KBM-7 (cell line): ENCODE data around the gene PARP2.

Source experiments
- DNase-seq: peaks from one replicate; pipeline ENCODE4 v3.0.0-alpha.2; 2015
- in situ Hi-C: fragments of 300-500 bp; cut with MboI; formaldehyde crosslinking; loops from 2 replicates; pipeline ENCODE4 v1.14.3; 2020; ENCODE audit warnings: low sequenced_read_pairs, low pct_unique_long_range_greater_than_20kb, mixed read lengths

PARP2 gene, protein sequence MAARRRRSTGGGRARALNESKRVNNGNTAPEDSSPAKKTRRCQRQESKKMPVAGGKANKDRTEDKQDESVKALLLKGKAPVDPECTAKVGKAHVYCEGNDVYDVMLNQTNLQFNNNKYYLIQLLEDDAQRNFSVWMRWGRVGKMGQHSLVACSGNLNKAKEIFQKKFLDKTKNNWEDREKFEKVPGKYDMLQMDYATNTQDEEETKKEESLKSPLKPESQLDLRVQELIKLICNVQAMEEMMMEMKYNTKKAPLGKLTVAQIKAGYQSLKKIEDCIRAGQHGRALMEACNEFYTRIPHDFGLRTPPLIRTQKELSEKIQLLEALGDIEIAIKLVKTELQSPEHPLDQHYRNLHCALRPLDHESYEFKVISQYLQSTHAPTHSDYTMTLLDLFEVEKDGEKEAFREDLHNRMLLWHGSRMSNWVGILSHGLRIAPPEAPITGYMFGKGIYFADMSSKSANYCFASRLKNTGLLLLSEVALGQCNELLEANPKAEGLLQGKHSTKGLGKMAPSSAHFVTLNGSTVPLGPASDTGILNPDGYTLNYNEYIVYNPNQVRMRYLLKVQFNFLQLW

GRCh38 chr14:20343092-20343861 lies at the start of gene PARP2:
PARP2 (plus strand) TSS chr14:20343635; CDS start chr14:20343642, 7 bp downstream.
- peak; percentile 100 for DNase-seq
- in situ Hi-C loops: loop anchor here (25.0 kb wide), 1 partner anchor 269 kb away; no protein-coding TSS in a partner anchor

DNA sequence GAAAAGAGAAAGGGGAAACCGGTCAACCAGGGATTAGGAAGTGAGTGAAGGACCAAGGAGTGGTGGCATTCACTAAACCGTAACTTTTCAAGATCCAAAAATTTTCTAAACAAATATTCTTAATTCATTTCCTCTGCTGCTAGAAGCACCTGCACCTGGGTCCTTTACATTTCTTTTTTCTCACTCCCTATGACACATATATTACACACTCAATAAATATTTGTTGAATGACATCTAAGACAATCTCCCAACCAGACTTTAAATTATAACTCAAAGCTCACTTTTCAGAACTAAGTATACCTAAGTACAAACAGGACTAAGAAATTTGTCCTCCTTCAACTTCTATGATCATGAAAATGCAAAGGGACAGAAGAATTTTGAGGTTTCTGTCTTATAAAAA lies 48.8 kb upstream of the PARP2 start:
- in situ Hi-C loops: no loop called here
- no peak for DNase-seq

DNA sequence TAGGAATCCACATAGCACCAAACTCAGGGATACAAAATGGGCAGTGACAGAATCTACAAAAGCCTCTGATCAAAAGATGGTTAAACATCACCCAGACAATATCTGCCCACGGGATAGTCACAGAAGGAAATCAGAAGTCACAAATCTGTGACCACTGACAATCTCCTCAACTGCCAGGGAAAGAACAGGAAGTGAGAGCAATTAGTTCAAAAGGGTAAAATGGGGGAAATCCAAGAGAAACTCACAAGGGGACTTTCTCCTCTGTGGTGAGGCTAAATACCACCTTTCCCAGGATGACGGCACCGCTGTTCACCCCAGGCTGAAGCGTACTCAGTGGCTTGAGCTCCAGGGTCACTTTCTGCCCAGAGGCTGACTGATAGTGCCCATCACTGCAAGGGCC lies 48.4 kb upstream of the PARP2 start:
- DNase-seq: no peak
- in situ Hi-C loops: no loop called here

DNA sequence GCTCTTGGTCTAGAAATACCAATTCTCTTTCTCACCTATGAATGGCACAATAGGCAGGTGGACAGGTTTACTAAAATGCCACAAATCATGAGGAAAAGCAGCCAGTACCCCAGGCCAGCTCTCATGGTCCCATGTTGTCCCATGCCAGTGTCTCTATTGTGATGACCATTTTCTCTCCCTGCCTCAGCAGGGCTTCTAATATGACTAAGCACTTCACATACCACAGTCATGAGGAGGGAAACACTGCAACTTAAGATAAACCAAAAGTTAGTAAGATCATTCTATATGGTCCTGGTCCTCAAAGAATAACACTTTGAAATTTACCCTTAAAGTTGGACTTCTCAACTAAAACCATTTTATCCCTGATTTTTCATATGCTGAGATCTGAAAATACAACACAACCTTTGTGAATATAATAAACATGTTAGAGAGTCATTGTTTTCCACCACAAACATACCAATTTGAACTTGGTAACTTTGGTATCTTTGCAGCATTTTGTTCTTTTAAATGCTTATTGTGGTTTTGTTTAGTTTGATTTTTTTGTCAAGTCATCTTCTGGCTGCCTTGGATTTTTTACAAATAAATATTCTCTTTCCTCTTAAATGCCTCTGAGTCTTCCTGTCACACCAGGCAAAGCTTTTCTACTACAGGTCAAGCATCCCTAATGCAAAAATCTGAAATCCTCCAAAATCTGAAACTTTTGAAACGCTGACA lies 41.2 kb upstream of the PARP2 start:
- in situ Hi-C loops: no loop called here
- DNase-seq: no peak

DNA sequence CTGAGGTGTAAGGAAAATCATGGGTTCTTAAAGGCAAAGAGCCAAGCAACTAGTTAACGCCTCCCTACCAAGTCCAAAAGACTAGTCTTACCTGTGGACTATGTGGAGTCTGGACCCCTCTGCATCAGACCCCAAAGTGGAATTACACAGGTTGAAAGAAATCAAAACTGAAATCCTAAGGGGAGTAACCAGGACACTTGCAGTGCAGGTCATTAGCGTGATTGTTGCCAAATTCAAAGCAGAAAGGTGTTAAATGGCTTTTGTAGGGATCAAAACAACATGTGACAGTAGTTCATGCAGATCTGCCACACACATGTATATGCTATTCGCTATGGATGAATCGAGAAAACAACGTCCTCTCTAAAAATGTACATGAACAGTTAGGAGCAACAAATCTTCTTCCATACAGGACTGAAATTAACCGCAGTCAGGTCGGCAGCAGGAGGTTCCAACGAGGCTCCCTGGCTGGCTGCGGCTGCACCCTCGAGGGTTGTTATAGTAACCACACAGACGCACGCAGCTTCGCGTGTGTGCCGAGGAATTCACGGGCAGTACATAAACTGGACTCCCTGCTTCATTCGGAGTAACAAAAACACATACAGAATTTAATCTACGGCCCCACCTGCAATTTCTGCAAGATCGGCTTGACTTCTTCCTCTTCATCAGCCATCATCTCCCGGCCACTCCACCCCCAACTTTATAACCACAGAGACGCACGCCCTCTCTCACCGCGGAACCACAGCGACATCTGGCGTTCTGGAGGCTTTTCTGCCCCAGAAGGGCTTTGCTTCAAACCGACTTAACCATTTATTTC lies 38.0 kb upstream of the PARP2 start, which contains the start of gene TTC5:
Gene TTC5, minus strand, starts transcription at position 687 of the 814 bp plus-strand sequence. Its CDS starts 14 bp downstream, at position 673.
- DNase-seq: peak; percentile 95
- in situ Hi-C loops: no loop called here

DNA sequence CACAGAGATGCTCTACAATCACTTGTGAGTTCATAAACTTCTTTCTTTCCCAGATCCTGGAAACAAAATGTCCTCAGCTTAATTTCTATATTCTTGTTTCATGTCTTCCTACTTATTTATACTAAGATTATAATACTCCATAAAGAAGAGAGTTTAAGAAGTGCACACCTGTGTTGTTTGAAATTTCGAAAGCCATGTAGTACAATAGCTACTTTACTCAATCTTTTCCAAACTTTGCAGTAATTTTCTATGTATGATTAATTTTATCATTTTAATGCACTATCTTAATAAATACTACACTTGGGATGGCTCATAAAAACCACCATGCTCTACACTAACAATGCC lies 37.4 kb upstream of the PARP2 start:
- in situ Hi-C loops: no loop called here
- DNase-seq: no peak

GRCh38 chr14:20314026-20314425 lies 29.4 kb upstream of the PARP2 start:
- in situ Hi-C loops: no loop called here

DNA sequence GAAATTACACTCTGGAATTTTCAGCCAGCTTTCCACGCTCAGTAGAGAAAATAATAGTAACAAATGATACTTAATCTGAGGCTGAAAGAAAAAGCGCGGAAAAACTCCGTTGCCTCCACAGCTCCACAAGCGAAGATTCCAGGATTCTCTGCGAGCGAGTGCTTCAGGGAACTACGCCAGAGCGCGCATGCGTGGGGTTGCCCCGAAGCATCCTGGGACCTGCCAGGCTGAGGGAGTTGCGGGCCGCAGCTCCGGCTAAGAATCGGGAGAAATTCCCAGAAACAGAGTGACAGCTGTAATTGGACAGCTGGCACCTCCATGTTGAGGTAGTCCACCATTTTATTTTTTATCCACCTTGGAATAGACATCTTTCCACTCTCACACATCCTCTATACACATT lies 25.7 kb upstream of the PARP2 start:
- DNase-seq: no peak
- in situ Hi-C loops: no loop called here

More at GRCh38 chr14:20314026-20314425, 29.4 kb upstream of the PARP2 start:
- DNase-seq: no peak

- DNase-seq: peak; percentile 79
- in situ Hi-C loops: loop anchor here (25.0 kb wide), 1 partner anchor 285 kb away; no protein-coding TSS in a partner anchor
Observed at GRCh38 chr14:20327005-20327869, 16.2 kb upstream of the PARP2 start.

- in situ Hi-C loops: loop anchor here (25.0 kb wide), 1 partner anchor 284 kb away; no protein-coding TSS in a partner anchor
- no peak for DNase-seq
Observed at GRCh38 chr14:20328705-20329104, 14.7 kb upstream of the PARP2 start.

- in situ Hi-C loops: loop anchor here (25.0 kb wide), 1 partner anchor 283 kb away; no protein-coding TSS in a partner anchor
- DNase-seq: no peak
Observed at GRCh38 chr14:20329355-20329754, 14.1 kb upstream of the PARP2 start.

DNA sequence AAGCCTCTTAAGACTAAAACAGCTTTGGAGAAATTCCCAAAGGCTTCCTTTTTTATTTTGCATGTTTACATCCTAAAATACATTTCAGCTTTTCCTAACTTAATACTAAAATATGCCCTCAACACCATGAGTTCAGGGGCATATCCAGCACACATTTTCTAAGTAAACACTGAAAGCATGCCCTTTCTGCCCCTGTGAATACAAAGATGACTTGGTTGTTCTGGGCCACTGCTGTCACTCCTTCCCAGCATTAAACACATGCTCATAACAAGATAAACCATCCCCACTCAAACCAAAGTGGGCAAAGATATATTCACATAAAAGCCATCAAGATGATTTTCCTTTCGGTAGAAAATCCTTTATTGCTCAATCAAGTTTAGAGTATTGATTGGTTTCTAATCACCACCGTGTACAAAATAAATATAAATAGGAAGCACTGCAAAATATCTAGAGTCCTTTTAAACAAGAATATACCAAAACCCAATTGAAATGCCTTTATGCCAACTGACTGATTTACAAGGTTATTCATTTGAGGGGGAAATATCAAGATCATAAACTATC lies 12.3 kb upstream of the PARP2 start:
- DNase-seq: peak; percentile 23

GRCh38 chr14:20332431-20332787 lies 11.0 kb upstream of the PARP2 start:
- in situ Hi-C loops: loop anchor here (25.0 kb wide), 1 partner anchor 280 kb away; no protein-coding TSS in a partner anchor
- no peak for DNase-seq

More for the DNA sequence above, 12.3 kb upstream of the PARP2 start:
- in situ Hi-C loops: loop anchor here (25.0 kb wide), 1 partner anchor 281 kb away; no protein-coding TSS in a partner anchor

- in situ Hi-C loops: loop anchor here (25.0 kb wide), 1 partner anchor 279 kb away; no protein-coding TSS in a partner anchor
- DNase-seq: peak; percentile 89
Observed at GRCh38 chr14:20332788-20333493, 10.5 kb upstream of the PARP2 start, which contains the start of gene CCNB1IP1. CCNB1IP1 (minus strand) TSS chr14:20333279; CDS start chr14:20316523, 16,756 bp downstream.

GRCh38 chr14:20333494-20333841 lies 10.0 kb upstream of the PARP2 start:
- no peak for DNase-seq
- in situ Hi-C loops: loop anchor here (25.0 kb wide), 1 partner anchor 279 kb away; no protein-coding TSS in a partner anchor

DNA sequence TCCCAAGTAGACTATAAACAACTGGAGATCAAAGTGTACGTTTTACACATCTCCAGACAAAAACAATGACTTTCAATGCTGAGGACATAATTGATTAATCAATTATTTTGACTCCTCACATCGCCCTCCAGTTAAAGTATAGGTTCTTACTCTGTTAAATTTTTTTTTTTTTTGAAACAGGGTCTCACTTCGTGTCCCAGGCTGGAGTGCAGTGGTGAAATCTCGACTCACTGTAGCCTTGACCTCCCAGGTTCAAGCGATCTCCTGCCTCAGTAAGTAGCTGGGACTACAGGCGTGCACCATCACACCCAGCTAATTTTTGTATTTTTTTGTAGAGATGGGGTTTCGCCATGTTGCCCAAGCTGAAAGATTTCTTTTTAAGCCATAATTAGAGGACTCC lies 9.4 kb upstream of the PARP2 start:
- in situ Hi-C loops: loop anchor here (25.0 kb wide), 1 partner anchor 278 kb away; no protein-coding TSS in a partner anchor
- DNase-seq: no peak
